Globus pallidus (tissue), 1 donor: ENCODE results near the gene SPOP.

Experiments used
- DNase-seq: peaks from one replicate; pipeline ENCODE4 v3.0.0-alpha.2; 2015; ENCODE audit warnings: low spot score

The SPOP gene

GRCh38 chr17:49613182-49613800 lies 64.6 kb downstream of the SPOP start:
- no peak for DNase-seq

GRCh38 chr17:49612726-49613125 lies 65.2 kb downstream of the SPOP start:
- DNase-seq = no peak

GRCh38 chr17:49610883-49611584 lies 66.9 kb downstream of the SPOP start:
- DNase-seq = no peak

- no peak for DNase-seq
These were observed 73.5 kb downstream of the SPOP start for GRCh38 chr17:49604314-49604869.

GRCh38 chr17:49603720-49604119 lies 74.2 kb downstream of the SPOP start:
- no peak for DNase-seq

GRCh38 chr17:49603238-49603637 lies 74.7 kb downstream of the SPOP start:
- no peak for DNase-seq

GRCh38 chr17:49602783-49603182 lies 75.1 kb downstream of the SPOP start:
- DNase-seq = no peak

- DNase-seq = no peak
These were observed 76.9 kb downstream of the SPOP start for GRCh38 chr17:49600949-49601348.

- DNase-seq = no peak
These were observed 79.0 kb downstream of the SPOP start for GRCh38 chr17:49598918-49599317.

GRCh38 chr17:49597928-49598655 lies 79.8 kb downstream of the SPOP start:
- no peak for DNase-seq

GRCh38 chr17:49597436-49597835 lies 80.5 kb downstream of the SPOP start:
- no peak for DNase-seq

- no peak for DNase-seq
These were observed 81.2 kb downstream of the SPOP start for GRCh38 chr17:49596613-49597244.

GRCh38 chr17:49595980-49596379 lies 81.9 kb downstream of the SPOP start:
- DNase-seq = no peak

GRCh38 chr17:49595328-49595727 lies 82.6 kb downstream of the SPOP start:
- DNase-seq = no peak

GRCh38 chr17:49592263-49592662 lies 85.6 kb downstream of the SPOP start:
- no peak for DNase-seq

GRCh38 chr17:49590874-49591273 lies 87.0 kb downstream of the SPOP start:
- DNase-seq = no peak

- DNase-seq = no peak
These were observed 88.3 kb downstream of the SPOP start for GRCh38 chr17:49589577-49589927.

- no peak for DNase-seq
These were observed 88.9 kb downstream of the SPOP start for GRCh38 chr17:49588726-49589576.

GRCh38 chr17:49588312-49588711 lies 89.6 kb downstream of the SPOP start:
- no peak for DNase-seq

- no peak for DNase-seq
These were observed 90.4 kb downstream of the SPOP start for GRCh38 chr17:49587366-49588073.
